Neural cell (in vitro differentiated cells): ENCODE measurements around the gene FAM117B. TPM values are rescaled to one million over a fixed set of nuclear protein-coding genes. Genes with fewer than 3 reads are reported as not detected.

Experiments
- H2AFZ ChIP-seq: fragments of 200-600, 300-800 bp; sonication (generic), shearing (Covaris generic); 2 replicates; pipeline ENCODE4 v1.6.0; 2014; ENCODE audit warnings: low read depth, mild to moderate bottlenecking, antibody characterized with exemption, low read length, moderate library complexity
- H3F3A ChIP-seq: fragments of 200-600 bp; shearing (Covaris generic); 2 replicates; pipeline ENCODE4 v1.6.1; 2016; ENCODE audit warnings: mild to moderate bottlenecking, moderate library complexity, mixed read lengths, antibody characterized with exemption, low read length; ENCODE audit not compliant: insufficient read depth, poor library complexity, severe bottlenecking
- H3K27ac ChIP-seq: fragments of 200-600, 300-800 bp; sonication (generic), shearing (Covaris generic); 2 replicates; pipeline ENCODE4 v1.5.1; 2014; ENCODE audit warnings: mild to moderate bottlenecking, low read length, moderate library complexity
- H3K27me3 ChIP-seq: fragments of 300-800, 200-600 bp; sonication (generic), shearing (Covaris generic); 2 replicates; pipeline ENCODE4 v1.6.0; 2014; ENCODE audit warnings: mild to moderate bottlenecking, low read depth, low read length, moderate library complexity; ENCODE audit not compliant: insufficient read depth
- H3K36me3 ChIP-seq: fragments of 300-800, 200-600 bp; sonication (generic), shearing (Covaris generic); 2 replicates; pipeline ENCODE4 v1.5.1; 2014; ENCODE audit warnings: mild to moderate bottlenecking, antibody characterized with exemption, low read length, moderate library complexity; ENCODE audit not compliant: insufficient read depth
- H3K4me2 ChIP-seq: fragments of 300-800, 200-600 bp; sonication (generic), shearing (Covaris generic); 2 replicates; pipeline ENCODE4 v1.6.0; 2014; ENCODE audit warnings: mild to moderate bottlenecking, low read length
- H3K4me3 ChIP-seq: fragments of 300-800, 200-600 bp; sonication (generic), shearing (Covaris generic); 2 replicates; pipeline ENCODE4 v1.5.1; 2014; ENCODE audit warnings: mild to moderate bottlenecking, low read length, moderate library complexity
- H3K79me2 ChIP-seq: fragments of 200-600 bp; shearing (Covaris generic); replicated peaks from 2 replicates; pipeline ENCODE4 v1.6.0; 2014; ENCODE audit warnings: mild to moderate bottlenecking, low read length, moderate library complexity; ENCODE audit not compliant: insufficient read depth
- H3K9ac ChIP-seq: fragments of 300-800, 200-600 bp; sonication (generic), shearing (Covaris generic); 2 replicates; pipeline ENCODE4 v1.6.1; 2016; ENCODE audit warnings: mild to moderate bottlenecking, low read length, mixed read lengths
- H3K9me2 ChIP-seq: fragments of 200-600 bp; shearing (Covaris generic); 2 replicates; pipeline ENCODE4 v1.6.1; 2016; ENCODE audit warnings: mild to moderate bottlenecking, low read length, mixed read lengths; ENCODE audit not compliant: insufficient read depth
- H3K9me3 ChIP-seq: fragments of 200-600, 300-800 bp; sonication (generic), shearing (Covaris generic); 2 replicates; pipeline ENCODE4 v1.6.1; 2016; ENCODE audit warnings: mild to moderate bottlenecking, mixed run types, low read length, moderate library complexity, mixed read lengths
- H4K20me1 ChIP-seq: fragments of 200-600 bp; shearing (Covaris generic); 2 replicates; pipeline ENCODE4 v1.6.1; 2016; ENCODE audit warnings: mild to moderate bottlenecking, mixed run types; ENCODE audit not compliant: insufficient read depth
- EP300 ChIP-seq: fragments of 450-650 bp; conservative IDR thresholded peaks from 2 replicates; pipeline ENCODE4 v1.6.1; 2014; ENCODE audit warnings: antibody characterized with exemption, mild to moderate bottlenecking, moderate library complexity; ENCODE audit not compliant: poor library complexity, severe bottlenecking
- EZH2 ChIP-seq: fragments of 200-600, 300-800 bp; shearing (Covaris generic), sonication (generic); IDR thresholded peaks from 2 replicates; pipeline ENCODE4 v1.6.1; 2014; ENCODE audit warnings: antibody characterized with exemption, low read length, borderline replicate concordance, mild to moderate bottlenecking; ENCODE audit not compliant: insufficient read depth, poor library complexity, severe bottlenecking
- MXI1 ChIP-seq: fragments of 450-650 bp; conservative IDR thresholded peaks from 2 replicates; pipeline ENCODE4 v1.6.1; 2014; ENCODE audit warnings: antibody characterized with exemption, mild to moderate bottlenecking; ENCODE audit not compliant: poor library complexity, severe bottlenecking
- POLR2AphosphoS5 ChIP-seq: IDR thresholded peaks from 2 replicates; pipeline ENCODE4 v1.6.1; 2012
- RAD21 ChIP-seq: fragments of 450-650 bp; conservative IDR thresholded peaks from 2 replicates; pipeline ENCODE4 v1.6.1; 2014; ENCODE audit warnings: antibody characterized with exemption, mild to moderate bottlenecking, moderate library complexity
- SMC3 ChIP-seq: fragments of 450-650 bp; conservative IDR thresholded peaks from 2 replicates; pipeline ENCODE4 v1.6.1; 2014; ENCODE audit warnings: antibody characterized with exemption, mild to moderate bottlenecking, moderate library complexity; ENCODE audit not compliant: poor library complexity
- TAF1 ChIP-seq: IDR thresholded peaks from 2 replicates; pipeline ENCODE4 v1.6.1; 2012; ENCODE audit warnings: low read depth
- polyA plus RNA-seq: library from polyadenylated mRNA; depleted of rRNA; stranded (reverse); fragments of >200 nt; gene quantifications from 2 replicates; pipeline ENCODE4 v1.2.3, GENCODE V29; 2014
- TF ChIP-seq, protein P1 (sequence below): IDR thresholded peaks from 2 replicates; pipeline ENCODE4 v1.6.1; 2012; ENCODE audit warnings: borderline replicate concordance
- TF ChIP-seq, protein P2 (sequence below): fragments of 450-650 bp; IDR thresholded peaks from 2 replicates; pipeline ENCODE4 v1.5.1; 2014; ENCODE audit warnings: antibody characterized with exemption, mild to moderate bottlenecking, moderate library complexity; ENCODE audit not compliant: poor library complexity, severe bottlenecking

The FAM117B gene
- polyA plus RNA-seq, 1 donor from 2014 or later: 32.9 TPM

DNA sequence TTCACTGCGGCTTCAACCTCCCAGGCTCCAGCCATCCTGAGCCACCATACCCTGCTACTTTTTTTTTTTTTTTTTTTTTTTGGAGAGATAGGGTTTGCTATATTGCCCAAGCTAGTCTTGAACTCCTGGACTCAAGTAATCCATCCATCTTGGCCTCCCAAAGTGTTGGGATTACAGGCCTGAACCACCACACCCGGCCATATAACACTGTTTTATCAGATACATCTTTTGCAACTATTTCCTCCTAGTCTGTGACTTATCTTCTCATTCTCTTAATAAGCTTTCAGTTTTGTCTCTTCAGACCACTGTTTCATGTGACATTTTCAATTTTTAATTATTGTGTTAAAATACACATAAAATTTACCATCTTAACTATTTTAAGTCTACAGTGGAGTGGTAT, 35.7 kb upstream of the FAM117B start:
- TF ChIP-seq, protein P1, sequence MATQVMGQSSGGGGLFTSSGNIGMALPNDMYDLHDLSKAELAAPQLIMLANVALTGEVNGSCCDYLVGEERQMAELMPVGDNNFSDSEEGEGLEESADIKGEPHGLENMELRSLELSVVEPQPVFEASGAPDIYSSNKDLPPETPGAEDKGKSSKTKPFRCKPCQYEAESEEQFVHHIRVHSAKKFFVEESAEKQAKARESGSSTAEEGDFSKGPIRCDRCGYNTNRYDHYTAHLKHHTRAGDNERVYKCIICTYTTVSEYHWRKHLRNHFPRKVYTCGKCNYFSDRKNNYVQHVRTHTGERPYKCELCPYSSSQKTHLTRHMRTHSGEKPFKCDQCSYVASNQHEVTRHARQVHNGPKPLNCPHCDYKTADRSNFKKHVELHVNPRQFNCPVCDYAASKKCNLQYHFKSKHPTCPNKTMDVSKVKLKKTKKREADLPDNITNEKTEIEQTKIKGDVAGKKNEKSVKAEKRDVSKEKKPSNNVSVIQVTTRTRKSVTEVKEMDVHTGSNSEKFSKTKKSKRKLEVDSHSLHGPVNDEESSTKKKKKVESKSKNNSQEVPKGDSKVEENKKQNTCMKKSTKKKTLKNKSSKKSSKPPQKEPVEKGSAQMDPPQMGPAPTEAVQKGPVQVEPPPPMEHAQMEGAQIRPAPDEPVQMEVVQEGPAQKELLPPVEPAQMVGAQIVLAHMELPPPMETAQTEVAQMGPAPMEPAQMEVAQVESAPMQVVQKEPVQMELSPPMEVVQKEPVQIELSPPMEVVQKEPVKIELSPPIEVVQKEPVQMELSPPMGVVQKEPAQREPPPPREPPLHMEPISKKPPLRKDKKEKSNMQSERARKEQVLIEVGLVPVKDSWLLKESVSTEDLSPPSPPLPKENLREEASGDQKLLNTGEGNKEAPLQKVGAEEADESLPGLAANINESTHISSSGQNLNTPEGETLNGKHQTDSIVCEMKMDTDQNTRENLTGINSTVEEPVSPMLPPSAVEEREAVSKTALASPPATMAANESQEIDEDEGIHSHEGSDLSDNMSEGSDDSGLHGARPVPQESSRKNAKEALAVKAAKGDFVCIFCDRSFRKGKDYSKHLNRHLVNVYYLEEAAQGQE: no peak
- TF ChIP-seq, protein P2, sequence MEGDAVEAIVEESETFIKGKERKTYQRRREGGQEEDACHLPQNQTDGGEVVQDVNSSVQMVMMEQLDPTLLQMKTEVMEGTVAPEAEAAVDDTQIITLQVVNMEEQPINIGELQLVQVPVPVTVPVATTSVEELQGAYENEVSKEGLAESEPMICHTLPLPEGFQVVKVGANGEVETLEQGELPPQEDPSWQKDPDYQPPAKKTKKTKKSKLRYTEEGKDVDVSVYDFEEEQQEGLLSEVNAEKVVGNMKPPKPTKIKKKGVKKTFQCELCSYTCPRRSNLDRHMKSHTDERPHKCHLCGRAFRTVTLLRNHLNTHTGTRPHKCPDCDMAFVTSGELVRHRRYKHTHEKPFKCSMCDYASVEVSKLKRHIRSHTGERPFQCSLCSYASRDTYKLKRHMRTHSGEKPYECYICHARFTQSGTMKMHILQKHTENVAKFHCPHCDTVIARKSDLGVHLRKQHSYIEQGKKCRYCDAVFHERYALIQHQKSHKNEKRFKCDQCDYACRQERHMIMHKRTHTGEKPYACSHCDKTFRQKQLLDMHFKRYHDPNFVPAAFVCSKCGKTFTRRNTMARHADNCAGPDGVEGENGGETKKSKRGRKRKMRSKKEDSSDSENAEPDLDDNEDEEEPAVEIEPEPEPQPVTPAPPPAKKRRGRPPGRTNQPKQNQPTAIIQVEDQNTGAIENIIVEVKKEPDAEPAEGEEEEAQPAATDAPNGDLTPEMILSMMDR: no peak
- TF ChIP-seq EZH2 (no peak), SMC3 (no peak), RAD21 (no peak), POLR2AphosphoS5 (no peak), MXI1 (no peak), TAF1 (no peak), EP300 (no peak)
- no peaks in the 10 kb centered on the region for H4K20me1 ChIP-seq
- no peak overlapping the region for H3K9ac ChIP-seq
- H3F3A ChIP-seq: no peaks in the 10 kb centered on the region
- H3K9me3 ChIP-seq: no peaks in the 10 kb centered on the region
- no peak overlapping the region for H3K27ac ChIP-seq
- H3K4me2 ChIP-seq: no peak overlapping the region
- no peak overlapping the region for H2AFZ ChIP-seq
- no peaks in the 10 kb centered on the region for H3K9me2 ChIP-seq
- H3K36me3 ChIP-seq: no peaks in the 10 kb centered on the region
- no peaks in the 10 kb centered on the region for H3K79me2 ChIP-seq
- H3K27me3 ChIP-seq: no peaks in the 10 kb centered on the region
- no peak overlapping the region for H3K4me3 ChIP-seq

GRCh38 chr2:202599911-202600310, 34.9 kb upstream of the FAM117B start:
- Histone ChIP-seq H3K27me3 (no peaks in the 10 kb centered on the region), H3K27ac (no peak overlapping the region), H3K9ac (no peak overlapping the region), H2AFZ (no peak overlapping the region), H3F3A (no peaks in the 10 kb centered on the region), H3K79me2 (no peaks in the 10 kb centered on the region), H3K4me2 (no peak overlapping the region), H3K4me3 (no peak overlapping the region), H3K36me3 (no peaks in the 10 kb centered on the region), H3K9me3 (no peaks in the 10 kb centered on the region), H3K9me2 (no peaks in the 10 kb centered on the region), H4K20me1 (no peaks in the 10 kb centered on the region)
- TF ChIP-seq MXI1 (no peak), RAD21 (no peak), POLR2AphosphoS5 (no peak)

DNA sequence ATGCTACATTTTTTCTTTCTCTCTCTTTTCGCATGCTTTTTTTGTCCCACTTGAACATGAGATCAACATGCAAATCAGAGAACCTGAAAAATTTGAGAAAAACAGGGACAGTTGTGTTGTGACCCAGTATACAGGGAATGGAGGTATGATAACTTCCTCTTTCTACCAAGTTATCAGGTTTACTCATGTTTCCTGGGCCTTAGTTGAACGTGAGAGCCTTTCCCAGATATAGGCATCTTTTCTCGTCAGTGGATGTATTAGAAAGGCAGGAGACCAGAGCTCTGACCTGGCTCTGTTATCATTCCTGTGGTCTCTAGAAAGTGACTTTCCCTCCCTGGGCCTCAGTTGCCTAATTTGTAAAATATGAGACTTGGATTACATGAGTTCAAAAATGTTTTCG, 30.1 kb upstream of the FAM117B start:
- Histone ChIP-seq H3K4me3 (no peak overlapping the region), H3K36me3 (no peaks in the 10 kb centered on the region), H3F3A (peaks cover 6% of the 10 kb centered on the region), H2AFZ (no peak overlapping the region), H3K79me2 (no peaks in the 10 kb centered on the region), H3K9me3 (no peaks in the 10 kb centered on the region), H4K20me1 (no peaks in the 10 kb centered on the region), H3K9me2 (no peaks in the 10 kb centered on the region), H3K4me2 (no peak overlapping the region), H3K9ac (no peak overlapping the region), H3K27ac (no peak overlapping the region), H3K27me3 (no peaks in the 10 kb centered on the region)
- TF ChIP-seq EZH2 (no peak), POLR2AphosphoS5 (no peak), EP300 (no peak), TAF1 (no peak), MXI1 (no peak), RAD21 (no peak), SMC3 (no peak)
- TF ChIP-seq, protein P1: no peak
- TF ChIP-seq, protein P2: no peak
